Ishikawa (cell line): Measurements from ENCODE around the gene COL15A1.

Experiments used
- CEBPB ChIP-seq: IDR thresholded peaks from 2 replicates; pipeline ENCODE4 v1.6.1; 2012
- CREB1 ChIP-seq: IDR thresholded peaks from 2 replicates; pipeline ENCODE4 v1.6.1; 2012; ENCODE audit warnings: low read depth
- EP300 ChIP-seq: IDR thresholded peaks from 2 replicates; pipeline ENCODE4 v1.6.1; 2012; ENCODE audit warnings: borderline replicate concordance
- FOXM1 ChIP-seq: IDR thresholded peaks from 2 replicates; pipeline ENCODE4 v1.6.1; 2012; ENCODE audit warnings: low read depth, borderline replicate concordance
- NFIC ChIP-seq: IDR thresholded peaks from 2 replicates; pipeline ENCODE4 v1.6.1; 2012
- RAD21 ChIP-seq: IDR thresholded peaks from 2 replicates; pipeline ENCODE4 v1.6.1; 2012; ENCODE audit warnings: low read depth
- REST ChIP-seq: IDR thresholded peaks from 2 replicates; pipeline ENCODE4 v1.6.1; 2012; ENCODE audit warnings: low read depth, mild to moderate bottlenecking
- TAF1 ChIP-seq: IDR thresholded peaks from 2 replicates; pipeline ENCODE4 v1.6.1; 2012; ENCODE audit warnings: low read depth, mild to moderate bottlenecking
- TCF12 ChIP-seq: IDR thresholded peaks from 2 replicates; pipeline ENCODE4 v1.6.1; 2012; ENCODE audit warnings: low read depth
- USF1 ChIP-seq: IDR thresholded peaks from 2 replicates; pipeline ENCODE4 v1.6.1; 2012
- ZBTB7A ChIP-seq: IDR thresholded peaks from 2 replicates; pipeline ENCODE4 v1.6.1; 2012; ENCODE audit warnings: low read depth

GRCh38 chr9:99093492-99093791 is 149.7 kb downstream of the COL15A1 start:
- TF ChIP-seq FOXM1 (no peak), NFIC (no peak), CEBPB (no peak), ZBTB7A (no peak), TCF12 (no peak), EP300 (no peak), RAD21 (no peak), REST (no peak), USF1 (no peak), TAF1 (no peak), CREB1 (no peak)
